ENCODE measurements around the gene EXOSC2. TPM values are rescaled to one million over a fixed set of nuclear protein-coding genes. Genes with fewer than 3 reads are reported as not detected.

The EXOSC2 gene
- total RNA-seq, 1 experiment from 2014 or later, result 41.0 TPM

- Histone ChIP-seq H3K4me1 (ENCODE audit: control insufficient read depth, insufficient read depth, low read length) (no peaks in the 10 kb centered on the region; the same call in 1 of the 2 replicates), H3K27ac (ENCODE audit: low read length) (no peak overlapping the region), H3K9me3 (ENCODE audit: control insufficient read depth, insufficient read depth, low read depth, low read length) (no peaks in the 10 kb centered on the region), H3K4me3 (ENCODE audit: low read depth in 2 of 2, low read length in 2 of 2) (no peak overlapping the region), H3K36me3 (ENCODE audit: control insufficient read depth, insufficient read depth, low read length) (peaks cover 15% of the 10 kb centered on the region), H3K27me3 (ENCODE audit: control insufficient read depth, insufficient read depth, low read length) (no peaks in the 10 kb centered on the region)
- TF ChIP-seq POLR2AphosphoS5 (IDR thresholded peaks at IDR 0.05; ENCODE audit: low read depth, low read length) (no peak), TCF7L2 (IDR thresholded peaks at IDR 0.05; ENCODE audit: low read depth, low read length) (no peak), SIN3A (IDR thresholded peaks at IDR 0.05; ENCODE audit: borderline replicate concordance, insufficient read depth, low read depth, low read length) (no peak)
- ATAC-seq (no peak), DNase-seq (ENCODE audit: low read depth, low spot score) (no peak)
- no TSS peak for BruUV-seq (replicated peaks)
- POLR2A ChIA-PET, result no interaction called here
- CTCF ChIA-PET, result no interaction called here
- intact Hi-C loops (cut with micrococcal nuclease; ENCODE audit: unreplicated experiment), result no loop called here
- in situ Hi-C loops (cut with HindIII; ENCODE audit: low pct_unique_long_range_greater_than_20kb, low sequenced_read_pairs), result no loop called here
Observed at GRCh38 chr9:130696139-130696650, 2.6 kb downstream of the EXOSC2 start.

GRCh38 chr9:130696996-130697395 is 3.4 kb downstream of the EXOSC2 start:
- no peak overlapping the region for H3K27ac ChIP-seq (ENCODE audit: low read length)
- ChIA-PET CTCF (no interaction called here), POLR2A (no interaction called here)
- H3K4me1 ChIP-seq (ENCODE audit: control insufficient read depth, insufficient read depth, low read length), result no peaks in the 10 kb centered on the region; the same call in 1 of the 2 replicates
- no peaks in the 10 kb centered on the region for H3K9me3 ChIP-seq (ENCODE audit: control insufficient read depth, insufficient read depth, low read depth, low read length)
- peaks cover 15% of the 10 kb centered on the region for H3K36me3 ChIP-seq (ENCODE audit: control insufficient read depth, insufficient read depth, low read length)
- in situ Hi-C loops (cut with HindIII; ENCODE audit: low pct_unique_long_range_greater_than_20kb, low sequenced_read_pairs), result no loop called here
- intact Hi-C loops (cut with micrococcal nuclease; ENCODE audit: unreplicated experiment), result no loop called here
- no peak for DNase-seq (ENCODE audit: low read depth, low spot score)
- ATAC-seq, result no peak
- H3K4me3 ChIP-seq (ENCODE audit: low read depth in 2 of 2, low read length in 2 of 2), result no peak overlapping the region
- TF ChIP-seq SIN3A (IDR thresholded peaks at IDR 0.05; ENCODE audit: borderline replicate concordance, insufficient read depth, low read depth, low read length) (no peak), POLR2AphosphoS5 (IDR thresholded peaks at IDR 0.05; ENCODE audit: low read depth, low read length) (no peak), CTCF (IDR thresholded peaks at IDR 0.05) (no peak), REST (IDR thresholded peaks at IDR 0.05; ENCODE audit: insufficient read depth in 1 of 2, low read depth in 2 of 2, low read length in 1 of 2) (no peak), TCF7L2 (IDR thresholded peaks at IDR 0.05; ENCODE audit: low read depth, low read length) (no peak)
- no TSS peak for BruUV-seq (replicated peaks)
- no peaks in the 10 kb centered on the region for H3K27me3 ChIP-seq (ENCODE audit: control insufficient read depth, insufficient read depth, low read length)

- ChIA-PET POLR2A (no interaction called here), CTCF (interaction anchor here (0.6 kb wide), 1 partner anchor 192 kb away, joined by 3 read pairs; no protein-coding TSS in a partner anchor)
- BruUV-seq (replicated peaks), result no TSS peak
- Histone ChIP-seq H3K4me1 (ENCODE audit: control insufficient read depth, insufficient read depth, low read length) (no peaks in the 10 kb centered on the region; the same call in 1 of the 2 replicates), H3K9me3 (ENCODE audit: control insufficient read depth, insufficient read depth, low read depth, low read length) (no peaks in the 10 kb centered on the region), H3K27ac (ENCODE audit: low read length) (no peak overlapping the region), H3K27me3 (ENCODE audit: control insufficient read depth, insufficient read depth, low read length) (no peaks in the 10 kb centered on the region), H3K36me3 (ENCODE audit: control insufficient read depth, insufficient read depth, low read length) (peaks cover 15% of the 10 kb centered on the region), H3K4me3 (ENCODE audit: low read depth in 2 of 2, low read length in 2 of 2) (no peak overlapping the region)
- ATAC-seq (no peak), DNase-seq (ENCODE audit: low read depth, low spot score) (no peak)
- intact Hi-C loops (cut with micrococcal nuclease; ENCODE audit: unreplicated experiment) (no loop called here), in situ Hi-C loops (cut with HindIII; ENCODE audit: low pct_unique_long_range_greater_than_20kb, low sequenced_read_pairs) (no loop called here)
- TF ChIP-seq CTCF (IDR thresholded peaks at IDR 0.05), result no peak
- no peak for TF ChIP-seq SIN3A (IDR thresholded peaks at IDR 0.05; ENCODE audit: borderline replicate concordance, insufficient read depth, low read depth, low read length)
- TF ChIP-seq POLR2AphosphoS5 (IDR thresholded peaks at IDR 0.05; ENCODE audit: low read depth, low read length), result no peak
- no peak for TF ChIP-seq TCF7L2 (IDR thresholded peaks at IDR 0.05; ENCODE audit: low read depth, low read length)
- TF ChIP-seq REST (IDR thresholded peaks at IDR 0.05; ENCODE audit: insufficient read depth in 1 of 2, low read depth in 2 of 2, low read length in 1 of 2), result no peak
Observed at GRCh38 chr9:130698514-130698913, 4.9 kb downstream of the EXOSC2 start.
